Endothelial cell of umbilical vein (primary cell): Measurements from ENCODE around the gene COQ7. TPM values are rescaled to one million over a fixed set of nuclear protein-coding genes. Genes with fewer than 3 reads are reported as not detected.
A peak's percentile ranks its signal among the peaks of the same experiment; 100 is the strongest.

ENCODE experiments used
- BruUV-seq: library from RNA; stranded (reverse); fragments of 400-500 nt; replicated peaks from 2 replicates; lab custom pipeline; 2021; lab: Mats Ljungman, UMichigan
- CTCF ChIA-PET: fragments of 300-600, 350-600 bp; sonication (Branson Sonifier 250); formaldehyde crosslinking; loops from one replicate; lab custom pipeline; 2021; ENCODE audit warnings: antibody characterized with exemption, inconsistent platforms; lab: Charles Lee
- POLR2A ChIA-PET: fragments of 300-600, 350-600 bp; sonication (Branson Sonifier 250); formaldehyde crosslinking; loops from one replicate; lab custom pipeline; 2021; ENCODE audit warnings: antibody characterized with exemption, inconsistent platforms; lab: Charles Lee
- DNase-seq: peaks from one replicate; pipeline ENCODE4 v3.0.0-alpha.2; 2011; ENCODE audit warnings: low read depth, low spot score
- FAIRE-seq: peaks from 2 replicates; lab custom pipeline; 2011; peaks lifted over from hg19 to GRCh38; lab: Jason Lieb, UNC
- H2AFZ ChIP-seq: 2 replicates; pipeline ENCODE4 v1.6.0; 2012; ENCODE audit warnings: low read depth, low read length, control low read depth, inconsistent platforms
- H3K27ac ChIP-seq: 2 replicates; pipeline ENCODE4 v1.5.1; 2011; ENCODE audit warnings: low read depth, mild to moderate bottlenecking, control low read depth, low read length, moderate library complexity; ENCODE audit not compliant: insufficient read depth
- H3K27me3 ChIP-seq, 2 experiments: 2 replicates each; pipeline versions ENCODE4 v1.6.0 to v1.6.1; 2011; ENCODE audit warnings: low read length in 2 of 2, mixed read lengths in 1 of 2; ENCODE audit not compliant: control insufficient read depth in 2 of 2, insufficient read depth in 2 of 2
- H3K36me3 ChIP-seq, 2 experiments: 2 replicates in 1 of 2; 3 replicates in 1 of 2; pipeline ENCODE4 v1.5.1; 2011; ENCODE audit warnings: low read length in 2 of 2, mild to moderate bottlenecking in 1 of 2, moderate library complexity in 1 of 2; ENCODE audit not compliant: control insufficient read depth in 2 of 2, insufficient read depth in 2 of 2; ENCODE audit errors: extremely low read depth in 1 of 2
- H3K4me1 ChIP-seq: 3 replicates; pipeline ENCODE4 v1.5.1; 2011; ENCODE audit warnings: mild to moderate bottlenecking, low read length; ENCODE audit not compliant: control insufficient read depth, insufficient read depth; ENCODE audit errors: extremely low read depth
- H3K4me2 ChIP-seq: 2 replicates; pipeline ENCODE4 v1.6.1; 2011; ENCODE audit warnings: low read length, control low read depth, mixed read lengths; ENCODE audit not compliant: insufficient read depth
- H3K4me3 ChIP-seq, 3 experiments: fragments of 200-600 bp in 1 of 3; sonication (generic), shearing (Covaris generic) in 1 of 3; replicated peaks in 1 of 3; 2 replicates each; pipeline ENCODE4 v1.5.1; 2011 to 2016; ENCODE audit warnings: control low read depth in 3 of 3, low read length in 3 of 3, mild to moderate bottlenecking in 2 of 3, inconsistent platforms in 1 of 3, low read depth in 1 of 3, moderate library complexity in 1 of 3; ENCODE audit not compliant: insufficient read depth in 1 of 3
- H3K79me2 ChIP-seq: 2 replicates; pipeline ENCODE4 v1.6.0; 2012; ENCODE audit warnings: low read length, inconsistent platforms; ENCODE audit not compliant: control insufficient read depth, insufficient read depth
- H3K9ac ChIP-seq: replicated peaks from 2 replicates; pipeline ENCODE3; 2011; ENCODE audit warnings: low read length, control low read depth; ENCODE audit not compliant: insufficient read depth; ENCODE audit errors: extremely low read depth
- H3K9me1 ChIP-seq: replicated peaks from 3 replicates; pipeline ENCODE4 v1.6.0; 2011; ENCODE audit warnings: mild to moderate bottlenecking, low read length; ENCODE audit not compliant: control insufficient read depth, insufficient read depth; ENCODE audit errors: extremely low read depth
- H3K9me3 ChIP-seq: replicated peaks from 2 replicates; pipeline ENCODE4 v1.5.1; 2012; ENCODE audit warnings: low read length, inconsistent platforms; ENCODE audit not compliant: control insufficient read depth, insufficient read depth
- H4K20me1 ChIP-seq: replicated peaks from 2 replicates; pipeline ENCODE3; 2011; ENCODE audit warnings: mild to moderate bottlenecking, low read length; ENCODE audit not compliant: control insufficient read depth, insufficient read depth; ENCODE audit errors: extremely low read depth
- JUN ChIP-seq: IDR thresholded peaks from 2 replicates; pipeline ENCODE4 v1.6.1; 2011; ENCODE audit warnings: borderline replicate concordance, low read depth; ENCODE audit not compliant: insufficient read length, insufficient read depth
- dilution Hi-C: fragments of 300-500 bp; cut with MboI; formaldehyde crosslinking; loops from one replicate; pipeline ENCODE4 v1.15.0; 2019; ENCODE audit warnings: low sequenced_read_pairs; ENCODE audit not compliant: extremely low pct_ligation_motif_present
- intact Hi-C: fragments of 100-400 bp; cut with micrococcal nuclease; formaldehyde crosslinking; loops from one replicate; pipeline ENCODE4 v1.10.0; 2022
- polyA plus RNA-seq, 4 experiments: library from polyadenylated mRNA; depleted of rRNA in 3 of 4; stranded (reverse) in 3 of 4; unstranded in 1 of 4; fragments of >200 nt; gene quantifications; 2 replicates each; pipeline versions ENCODE4 v1.2.1 to v1.2.3, GENCODE V29; 2011 to 2012; ENCODE audit warnings: missing spikeins in 1 of 4
- total RNA-seq: library from RNA; stranded (reverse); gene quantifications from 2 replicates; pipeline ENCODE4 v1.2.3, GENCODE V29; 2021
- TF ChIP-seq, protein P1 (sequence below), 2 donors: IDR thresholded peaks; 1 replicate in 1 of 2; 2 replicates in 1 of 2; pipeline ENCODE4 v1.5.1; 2011; ENCODE audit warnings: low read length in 2 of 2, mild to moderate bottlenecking in 2 of 2, moderate library complexity in 2 of 2, control low read depth in 1 of 2, inconsistent platforms in 1 of 2, low read depth in 1 of 2; ENCODE audit not compliant: insufficient read depth in 1 of 2; ENCODE audit errors: extremely low read depth in 1 of 2

Gene COQ7
- total and polyA plus RNA-seq, 2 donors (not counting 3 experiments of a cell fraction or from before 2014, with no cell fraction given) = 12.9 to 24.2 TPM

DNA sequence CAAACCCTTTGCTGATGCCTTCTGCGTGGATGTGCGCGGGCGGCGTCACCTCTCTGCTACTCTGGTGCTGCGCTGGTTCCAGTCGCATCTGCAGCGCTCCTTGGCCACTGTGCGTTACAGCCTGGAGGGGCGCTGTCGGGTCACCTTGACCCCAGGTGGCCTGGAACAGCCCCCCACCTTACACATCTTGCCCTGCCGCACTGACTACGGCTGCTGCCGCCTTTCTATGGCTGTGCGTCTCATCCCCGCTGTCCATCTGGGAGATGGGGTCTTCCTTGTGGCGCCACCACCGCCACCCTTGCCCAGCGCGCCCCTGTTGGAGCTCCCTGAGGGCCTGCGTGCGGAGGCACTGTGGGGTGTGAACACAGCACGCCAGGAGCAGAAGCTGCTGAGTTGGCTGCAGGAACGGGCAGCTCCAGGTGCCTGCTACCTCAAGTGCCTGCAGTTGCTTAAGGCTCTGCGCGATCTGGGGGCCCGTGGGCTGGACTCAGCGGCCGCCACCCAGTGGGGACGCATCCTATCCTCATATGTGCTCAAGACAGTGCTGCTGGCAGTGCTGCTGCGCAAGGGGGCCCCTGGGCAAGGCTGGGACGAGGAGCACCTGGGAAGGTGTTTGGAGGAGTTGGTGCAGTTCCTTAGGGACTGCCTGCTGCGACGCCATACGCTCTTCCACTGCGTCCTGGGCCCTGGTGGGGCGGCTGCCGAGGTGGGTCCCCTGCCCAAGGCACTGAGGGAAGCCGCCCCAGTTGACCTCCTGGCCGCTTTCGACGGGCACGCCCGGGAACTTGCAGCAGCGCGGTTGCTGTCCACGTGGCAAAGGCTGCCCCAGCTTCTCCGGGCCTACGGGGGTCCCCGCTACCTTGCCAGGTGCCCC lies 48.0 kb downstream of the COQ7 start:
- Histone ChIP-seq H3K27me3 (no peaks in the 10 kb centered on the region), H3K79me2 (peaks cover 54% of the 10 kb centered on the region), H4K20me1 (no peaks in the 10 kb centered on the region), H3K4me3 (peak overlapping the region in 2 of 3 experiments; percentile 44 to 66), H2AFZ (no peak overlapping the region), H3K4me1 (peaks cover 52% of the 10 kb centered on the region), H3K9me1 (no peaks in the 10 kb centered on the region), H3K9ac (peak overlapping the region; percentile 88), H3K4me2 (peak overlapping the region; percentile 72), H3K36me3 (peaks cover 4 to 8% of the 10 kb centered on the region in 2 experiments), H3K27ac (peak overlapping the region; percentile 89), H3K9me3 (no peaks in the 10 kb centered on the region)
- POLR2A ChIA-PET = interaction anchor here (1.6 to 2.1 kb wide), 2 partner anchors 27 to 29 kb away, joined by 3 to 15 read pairs; no protein-coding TSS in a partner anchor
- BruUV-seq = no TSS peak
- FAIRE-seq (no peak), DNase-seq (no peak)
- dilution Hi-C loops = loop anchor here (25.0 kb wide), 1 partner anchor 328 kb away; the partner anchor contains the start of gene RPS15A
- intact Hi-C loops = loop anchor here (5.0 to 10.0 kb wide), 2 partner anchors 311 to 407 kb away; partner anchors contain the start of genes ARL6IP1, CCP110 and GDE1
- TF ChIP-seq, protein P1, sequence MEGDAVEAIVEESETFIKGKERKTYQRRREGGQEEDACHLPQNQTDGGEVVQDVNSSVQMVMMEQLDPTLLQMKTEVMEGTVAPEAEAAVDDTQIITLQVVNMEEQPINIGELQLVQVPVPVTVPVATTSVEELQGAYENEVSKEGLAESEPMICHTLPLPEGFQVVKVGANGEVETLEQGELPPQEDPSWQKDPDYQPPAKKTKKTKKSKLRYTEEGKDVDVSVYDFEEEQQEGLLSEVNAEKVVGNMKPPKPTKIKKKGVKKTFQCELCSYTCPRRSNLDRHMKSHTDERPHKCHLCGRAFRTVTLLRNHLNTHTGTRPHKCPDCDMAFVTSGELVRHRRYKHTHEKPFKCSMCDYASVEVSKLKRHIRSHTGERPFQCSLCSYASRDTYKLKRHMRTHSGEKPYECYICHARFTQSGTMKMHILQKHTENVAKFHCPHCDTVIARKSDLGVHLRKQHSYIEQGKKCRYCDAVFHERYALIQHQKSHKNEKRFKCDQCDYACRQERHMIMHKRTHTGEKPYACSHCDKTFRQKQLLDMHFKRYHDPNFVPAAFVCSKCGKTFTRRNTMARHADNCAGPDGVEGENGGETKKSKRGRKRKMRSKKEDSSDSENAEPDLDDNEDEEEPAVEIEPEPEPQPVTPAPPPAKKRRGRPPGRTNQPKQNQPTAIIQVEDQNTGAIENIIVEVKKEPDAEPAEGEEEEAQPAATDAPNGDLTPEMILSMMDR (IDR thresholded peaks at IDR 0.05; ENCODE audit: extremely low read depth in 1 of 2, insufficient read depth in 1 of 2, low read depth in 1 of 2, low read length in 2 of 2) = peak in 1 of 2 donors; percentile 30
- TF ChIP-seq JUN = no peak
- CTCF ChIA-PET = interaction anchor here (1.4 to 3.5 kb wide), 6 partner anchors 16 to 65 kb away, joined by 4 to 37 read pairs (median 10); no protein-coding TSS in a partner anchor
